ENCODE results near the gene LEO1.

LEO1 gene

DNA sequence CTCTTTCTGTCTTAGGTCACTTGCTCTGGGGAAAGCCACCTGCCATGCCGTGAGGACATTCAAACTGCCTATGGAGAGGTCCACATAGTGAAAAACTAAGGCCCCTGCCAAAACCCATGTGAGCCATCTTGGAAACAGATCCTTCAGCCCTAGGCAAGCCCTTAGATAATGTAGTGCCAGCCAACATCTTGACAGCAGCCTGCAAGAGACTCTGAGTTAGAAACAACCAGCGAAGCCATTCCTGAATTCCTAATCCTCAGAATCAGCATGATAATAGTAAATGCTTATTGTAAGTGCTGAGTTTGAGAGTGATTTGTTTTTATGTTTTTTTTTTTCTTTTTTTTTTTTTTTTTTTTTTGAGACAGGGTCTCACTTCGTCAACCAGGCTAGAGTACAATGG, 40.6 kb downstream of the LEO1 start:
- no peak for DNase-seq (ENCODE audit: low read depth in 2 of 2)

DNA sequence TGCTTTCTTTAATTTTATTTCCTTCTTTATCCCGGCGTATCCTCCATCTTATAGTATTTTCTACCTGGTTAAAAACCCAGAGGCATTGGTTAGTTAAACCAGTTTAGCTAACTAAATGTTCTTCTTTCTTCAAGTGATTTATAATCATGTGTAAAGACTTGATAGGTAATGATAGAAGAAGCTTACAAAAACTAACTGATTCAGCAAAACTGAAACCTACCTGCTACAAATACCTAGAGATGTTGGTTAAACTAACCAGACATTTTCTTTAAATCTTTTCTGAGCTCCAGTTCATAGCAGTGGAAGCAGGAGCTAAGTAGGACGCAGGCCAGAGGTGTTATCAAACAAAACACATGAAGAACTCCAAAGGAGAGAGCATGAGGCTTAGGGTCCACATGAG, 44.8 kb downstream of the LEO1 start:
- no peak for DNase-seq (ENCODE audit: low read depth in 2 of 2)

DNA sequence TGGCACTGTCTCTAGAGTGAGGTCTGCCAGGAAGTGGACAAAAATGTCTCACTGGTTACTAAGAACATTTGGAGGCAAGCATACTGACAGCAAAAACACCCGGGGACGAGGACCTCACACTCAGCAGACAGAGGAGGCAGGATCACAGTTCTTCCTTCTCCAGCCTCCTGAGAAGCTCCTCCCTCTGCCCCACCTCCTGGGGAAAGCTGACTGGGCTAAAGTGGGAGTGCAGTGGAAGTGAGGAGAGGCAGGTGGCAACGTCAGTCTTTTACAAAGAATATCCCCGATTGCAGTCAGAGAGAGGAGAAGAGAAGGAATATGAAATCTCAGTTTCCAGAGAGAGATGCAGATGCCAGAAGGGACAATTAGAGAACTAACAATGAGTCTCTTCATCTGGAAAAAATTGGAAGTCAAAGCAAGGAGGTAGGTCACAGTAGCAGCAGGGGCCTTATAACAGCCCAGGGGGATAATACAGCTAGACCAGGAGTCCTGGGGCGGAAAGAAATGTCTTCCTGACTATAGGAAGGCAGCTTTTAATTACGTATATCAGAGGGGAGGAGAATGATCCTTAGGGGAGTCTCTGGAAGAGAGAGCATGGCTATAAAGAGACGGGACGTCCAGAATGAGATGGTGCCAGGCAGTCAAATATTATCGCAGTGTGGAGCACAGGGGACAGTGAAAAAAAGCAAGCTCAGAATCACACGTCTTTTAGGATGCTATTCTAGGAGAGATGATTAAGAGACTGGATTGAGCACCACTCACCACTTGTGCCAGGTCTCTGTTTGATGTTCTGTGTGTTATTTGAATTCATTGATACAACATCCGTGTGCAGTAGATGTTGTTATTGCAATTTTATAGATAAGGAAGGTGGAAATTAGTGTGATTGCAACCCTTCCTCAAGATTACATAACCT, 47.2 kb downstream of the LEO1 start:
- DNase-seq (ENCODE audit: low read depth in 2 of 2), result no peak

DNA sequence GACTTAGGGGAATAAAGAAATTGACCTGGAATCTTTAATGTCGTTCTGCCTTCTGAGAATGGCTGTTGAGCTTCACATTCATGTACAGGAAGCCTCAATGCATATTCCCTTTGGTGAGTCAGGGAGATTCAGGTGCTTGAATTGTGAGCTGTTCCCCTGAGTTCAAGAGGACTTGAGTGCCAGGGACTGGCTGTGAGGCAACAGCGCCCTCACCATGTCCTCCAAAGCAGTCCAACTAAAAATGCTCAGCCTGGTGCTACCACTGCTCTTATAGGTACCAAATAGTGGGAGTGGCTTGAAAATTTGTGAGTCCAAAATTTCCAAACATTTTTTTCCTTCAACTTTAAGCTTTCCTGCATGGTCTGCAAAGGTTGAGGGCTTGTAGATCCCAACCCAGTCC, 54.1 kb downstream of the LEO1 start:
- no peak for DNase-seq (ENCODE audit: low read depth in 2 of 2)

DNA sequence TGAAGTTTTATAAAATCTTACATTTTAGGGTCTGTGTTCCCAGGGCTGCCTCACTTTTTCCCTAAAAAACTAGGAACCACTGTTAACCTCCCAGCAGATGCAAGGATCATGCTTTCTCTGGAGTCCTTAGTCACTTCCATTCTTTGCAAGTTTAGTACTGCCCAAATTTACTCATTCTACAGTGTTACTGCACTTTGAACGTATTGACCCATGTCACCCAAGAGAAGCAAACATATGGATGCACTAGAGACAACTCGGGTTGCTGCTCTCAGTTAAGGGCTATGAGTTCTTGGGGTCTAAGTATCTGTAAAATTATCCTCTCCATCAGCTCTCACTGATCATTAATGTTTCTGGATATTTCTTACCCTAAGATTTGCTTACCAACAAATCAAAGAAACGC, 59.0 kb downstream of the LEO1 start:
- DNase-seq (ENCODE audit: low read depth in 2 of 2), result no peak

DNA sequence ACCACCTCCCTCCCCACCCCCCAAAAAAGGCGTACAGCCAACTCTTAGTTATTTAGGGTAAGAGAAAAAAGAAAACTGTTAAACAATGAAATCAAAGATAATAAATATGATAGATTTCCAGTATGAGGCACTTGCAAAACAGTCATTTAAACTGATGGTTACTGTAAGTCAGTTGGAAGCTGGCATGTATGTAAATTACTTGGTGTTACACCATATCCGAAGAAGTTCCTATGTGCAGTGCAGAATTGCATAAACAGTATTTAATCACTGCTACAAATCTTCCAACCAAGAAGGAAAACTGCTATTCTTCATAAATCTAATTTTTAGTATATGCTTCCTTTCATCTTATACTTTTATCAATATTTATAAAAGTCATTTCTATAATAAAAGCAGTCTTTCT, 62.0 kb downstream of the LEO1 start:
- DNase-seq (ENCODE audit: low read depth in 2 of 2), result no peak

DNA sequence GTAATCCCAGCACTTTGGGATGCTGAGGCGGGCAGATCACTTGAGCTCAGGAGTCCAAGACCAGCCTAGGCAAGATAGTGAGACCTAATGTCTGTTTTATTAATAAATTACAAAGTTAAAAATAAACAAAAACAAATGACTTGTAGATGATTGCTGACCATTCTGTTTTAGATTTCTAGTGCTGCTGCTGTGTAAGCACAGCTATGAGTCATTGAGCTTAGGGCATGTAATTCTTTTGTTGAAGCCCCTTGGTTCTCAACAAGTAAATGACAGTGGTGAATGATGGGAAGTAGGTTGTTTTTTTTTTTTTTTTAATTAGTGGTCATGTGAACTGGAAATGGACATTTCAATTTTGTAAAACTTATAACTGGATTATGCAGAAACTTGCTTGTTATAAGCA, 63.3 kb downstream of the LEO1 start:
- DNase-seq (ENCODE audit: low read depth in 2 of 2), result no peak

DNA sequence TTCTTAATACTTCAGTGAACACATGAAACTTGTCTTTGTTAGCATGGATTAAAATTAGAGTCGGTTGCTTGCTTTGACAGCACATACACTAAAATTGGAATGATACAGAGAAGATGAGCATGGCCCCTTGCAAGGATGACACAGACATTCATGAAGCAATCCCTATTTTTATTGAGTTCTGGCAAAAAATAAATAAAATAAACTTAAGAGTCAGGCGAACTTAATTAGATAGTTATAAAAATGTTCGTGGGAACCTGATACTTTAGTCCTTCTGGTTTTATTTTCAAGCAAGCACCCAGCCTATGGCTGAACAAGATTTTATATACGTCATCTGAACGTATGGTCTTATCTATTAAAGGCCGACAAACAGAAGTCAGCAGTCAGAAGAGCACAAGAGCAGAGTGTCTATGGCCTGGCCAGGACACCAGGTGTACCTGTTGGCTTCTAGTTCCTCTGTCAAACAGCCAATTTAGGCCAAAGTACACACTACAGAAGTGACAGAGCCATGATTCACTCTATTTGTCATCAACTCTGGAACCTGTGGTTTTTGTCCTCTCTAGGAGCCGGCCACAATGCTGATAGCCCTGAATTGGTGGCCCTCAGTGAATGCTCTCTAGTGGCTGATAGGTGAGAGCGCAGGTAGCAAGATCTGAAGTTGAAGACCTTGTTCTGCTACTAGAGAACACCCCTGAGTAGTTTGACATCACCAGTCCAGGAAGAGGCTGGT, 64.3 kb downstream of the LEO1 start:
- DNase-seq (ENCODE audit: low read depth in 2 of 2), result no peak

DNA sequence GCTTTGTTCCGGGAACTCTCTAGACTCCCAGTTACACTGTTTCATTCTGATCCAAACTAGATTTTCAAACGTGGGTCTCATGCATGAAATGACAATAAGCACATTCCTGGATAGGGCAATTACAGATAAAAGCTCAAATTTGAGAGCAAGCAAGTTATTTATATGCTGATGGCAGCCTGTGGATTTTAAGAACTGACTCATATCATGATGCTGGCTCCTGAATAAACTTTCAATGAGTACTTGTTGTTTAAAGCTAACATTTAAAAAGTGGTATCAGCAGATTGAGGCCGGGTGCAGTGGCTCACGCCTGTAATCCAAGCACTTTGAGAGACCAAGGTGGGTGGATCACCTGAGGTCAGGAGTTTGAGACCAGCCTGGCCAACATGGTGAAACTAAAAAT, 66.6 kb downstream of the LEO1 start:
- no peak for DNase-seq (ENCODE audit: low read depth in 2 of 2)

DNA sequence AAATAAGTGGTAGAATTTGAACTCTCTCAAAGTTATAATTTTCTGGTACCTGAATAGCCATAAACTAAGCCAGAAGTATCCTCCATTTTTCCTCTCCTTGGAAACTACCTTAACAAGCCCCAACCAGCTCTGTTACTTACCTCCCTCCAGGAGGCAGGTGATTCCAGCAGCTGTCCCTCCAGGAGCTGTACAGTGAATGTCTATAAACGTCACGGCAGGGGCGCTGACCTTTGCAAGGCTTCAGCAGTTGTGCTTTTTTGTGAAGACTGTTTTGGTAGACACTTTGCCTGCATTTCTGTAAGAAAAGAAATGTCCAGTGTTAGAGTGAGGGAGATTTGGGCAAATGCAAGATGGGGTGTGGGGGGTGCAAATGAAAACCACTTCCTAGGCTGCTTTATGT, 67.2 kb downstream of the LEO1 start:
- DNase-seq (ENCODE audit: low read depth in 2 of 2), result no peak

DNA sequence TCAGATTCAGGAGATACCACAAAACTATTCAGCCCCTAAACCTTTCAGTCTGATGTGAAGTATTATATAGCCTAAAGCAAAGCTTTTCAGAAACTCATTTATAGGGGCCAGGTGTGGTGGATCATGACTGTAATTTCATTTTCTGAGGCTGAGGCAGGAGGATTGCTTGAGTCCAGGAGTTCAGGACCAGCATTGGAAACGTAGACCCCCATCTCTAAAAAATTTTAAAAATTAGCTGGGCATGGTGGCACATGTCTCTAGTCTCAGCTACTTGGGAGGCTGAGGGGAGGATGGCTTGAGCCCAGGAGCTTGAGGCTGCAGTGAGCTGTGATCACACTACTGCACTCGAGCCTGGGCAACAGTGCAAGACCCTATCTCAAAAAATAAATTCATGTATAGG, 82.1 kb downstream of the LEO1 start:
- no peak for DNase-seq (ENCODE audit: low read depth in 2 of 2)

DNA sequence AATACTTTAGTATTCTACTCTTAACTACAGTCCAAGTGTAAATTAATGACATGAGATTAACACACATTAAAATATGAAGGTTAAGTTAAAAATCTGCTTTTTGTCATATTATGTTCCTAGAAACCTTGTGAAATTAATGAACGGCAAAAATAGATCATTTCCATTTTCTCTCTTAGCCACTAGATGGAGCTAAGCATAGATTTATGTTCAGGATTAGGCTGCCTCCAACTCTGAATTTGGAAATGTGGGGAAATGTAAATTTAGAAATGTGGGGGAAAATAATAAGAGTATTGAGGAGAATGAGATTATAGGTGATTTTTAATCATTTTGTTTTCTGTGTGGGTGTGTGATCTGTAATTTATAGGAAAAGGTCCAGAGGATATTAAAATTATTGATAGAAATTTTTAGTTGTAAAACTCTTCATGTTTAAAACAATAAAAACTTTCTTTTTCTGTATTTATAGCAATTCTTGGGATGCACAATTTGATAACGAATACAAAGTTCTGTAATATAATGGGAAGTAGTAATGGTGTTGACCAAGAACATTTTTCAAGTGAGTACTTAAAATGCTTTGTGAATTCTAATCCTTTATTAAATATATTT, 82.9 kb downstream of the LEO1 start:
- no peak for DNase-seq (ENCODE audit: low read depth in 2 of 2)
